ENCODE measurements around the gene CCDC85C.

DNA sequence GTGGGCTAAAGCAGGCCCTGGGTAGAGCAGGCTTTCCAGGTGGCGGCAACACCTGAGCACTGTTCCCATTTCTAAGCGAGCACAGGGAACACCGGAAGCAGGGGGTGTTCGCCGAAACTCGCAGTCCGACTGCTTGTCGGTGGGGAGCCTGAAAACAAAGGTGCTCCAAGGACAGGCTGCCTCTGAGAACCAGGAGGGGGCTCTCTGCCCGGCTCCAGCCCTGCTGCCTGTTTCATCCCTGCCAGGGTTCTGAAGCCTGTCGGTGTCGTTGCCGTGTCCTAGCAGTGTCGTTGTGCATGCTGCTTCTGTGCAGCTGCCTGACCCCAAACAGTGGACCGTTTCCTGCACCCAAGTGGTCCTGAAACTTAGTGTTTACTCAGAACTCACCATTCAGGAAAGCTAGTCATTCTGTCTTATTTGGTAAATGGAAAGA is 101.0 kb downstream of the CCDC85C start:
- TF ChIP-seq, protein P1, sequence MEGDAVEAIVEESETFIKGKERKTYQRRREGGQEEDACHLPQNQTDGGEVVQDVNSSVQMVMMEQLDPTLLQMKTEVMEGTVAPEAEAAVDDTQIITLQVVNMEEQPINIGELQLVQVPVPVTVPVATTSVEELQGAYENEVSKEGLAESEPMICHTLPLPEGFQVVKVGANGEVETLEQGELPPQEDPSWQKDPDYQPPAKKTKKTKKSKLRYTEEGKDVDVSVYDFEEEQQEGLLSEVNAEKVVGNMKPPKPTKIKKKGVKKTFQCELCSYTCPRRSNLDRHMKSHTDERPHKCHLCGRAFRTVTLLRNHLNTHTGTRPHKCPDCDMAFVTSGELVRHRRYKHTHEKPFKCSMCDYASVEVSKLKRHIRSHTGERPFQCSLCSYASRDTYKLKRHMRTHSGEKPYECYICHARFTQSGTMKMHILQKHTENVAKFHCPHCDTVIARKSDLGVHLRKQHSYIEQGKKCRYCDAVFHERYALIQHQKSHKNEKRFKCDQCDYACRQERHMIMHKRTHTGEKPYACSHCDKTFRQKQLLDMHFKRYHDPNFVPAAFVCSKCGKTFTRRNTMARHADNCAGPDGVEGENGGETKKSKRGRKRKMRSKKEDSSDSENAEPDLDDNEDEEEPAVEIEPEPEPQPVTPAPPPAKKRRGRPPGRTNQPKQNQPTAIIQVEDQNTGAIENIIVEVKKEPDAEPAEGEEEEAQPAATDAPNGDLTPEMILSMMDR (IDR thresholded peaks at IDR 0.05), result no peak
- TF ChIP-seq, protein P2, sequence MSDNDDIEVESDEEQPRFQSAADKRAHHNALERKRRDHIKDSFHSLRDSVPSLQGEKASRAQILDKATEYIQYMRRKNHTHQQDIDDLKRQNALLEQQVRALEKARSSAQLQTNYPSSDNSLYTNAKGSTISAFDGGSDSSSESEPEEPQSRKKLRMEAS (IDR thresholded peaks at IDR 0.05; ENCODE audit: low read depth), result no peak
- no peak for TF ChIP-seq POLR2AphosphoS5 (IDR thresholded peaks at IDR 0.05; ENCODE audit: low read depth, low read length)
- no peak for TF ChIP-seq TEAD4 (IDR thresholded peaks at IDR 0.05; ENCODE audit: borderline replicate concordance, insufficient read depth)
- no peak for TF ChIP-seq CHD2 (IDR thresholded peaks at IDR 0.05; ENCODE audit: low read length, partially characterized antibody)
- TF ChIP-seq TCF12 (IDR thresholded peaks at IDR 0.05), result no peak
- TF ChIP-seq NFIC (IDR thresholded peaks at IDR 0.05; ENCODE audit: borderline replicate concordance), result no peak
- no peak for TF ChIP-seq RAD21 (IDR thresholded peaks at IDR 0.05; ENCODE audit: low read length)
- TF ChIP-seq EP300 (IDR thresholded peaks at IDR 0.05; ENCODE audit: borderline replicate concordance in 1 of 2, low read depth in 1 of 2, low read length in 1 of 2), result no peak
- TF ChIP-seq, protein P3, sequence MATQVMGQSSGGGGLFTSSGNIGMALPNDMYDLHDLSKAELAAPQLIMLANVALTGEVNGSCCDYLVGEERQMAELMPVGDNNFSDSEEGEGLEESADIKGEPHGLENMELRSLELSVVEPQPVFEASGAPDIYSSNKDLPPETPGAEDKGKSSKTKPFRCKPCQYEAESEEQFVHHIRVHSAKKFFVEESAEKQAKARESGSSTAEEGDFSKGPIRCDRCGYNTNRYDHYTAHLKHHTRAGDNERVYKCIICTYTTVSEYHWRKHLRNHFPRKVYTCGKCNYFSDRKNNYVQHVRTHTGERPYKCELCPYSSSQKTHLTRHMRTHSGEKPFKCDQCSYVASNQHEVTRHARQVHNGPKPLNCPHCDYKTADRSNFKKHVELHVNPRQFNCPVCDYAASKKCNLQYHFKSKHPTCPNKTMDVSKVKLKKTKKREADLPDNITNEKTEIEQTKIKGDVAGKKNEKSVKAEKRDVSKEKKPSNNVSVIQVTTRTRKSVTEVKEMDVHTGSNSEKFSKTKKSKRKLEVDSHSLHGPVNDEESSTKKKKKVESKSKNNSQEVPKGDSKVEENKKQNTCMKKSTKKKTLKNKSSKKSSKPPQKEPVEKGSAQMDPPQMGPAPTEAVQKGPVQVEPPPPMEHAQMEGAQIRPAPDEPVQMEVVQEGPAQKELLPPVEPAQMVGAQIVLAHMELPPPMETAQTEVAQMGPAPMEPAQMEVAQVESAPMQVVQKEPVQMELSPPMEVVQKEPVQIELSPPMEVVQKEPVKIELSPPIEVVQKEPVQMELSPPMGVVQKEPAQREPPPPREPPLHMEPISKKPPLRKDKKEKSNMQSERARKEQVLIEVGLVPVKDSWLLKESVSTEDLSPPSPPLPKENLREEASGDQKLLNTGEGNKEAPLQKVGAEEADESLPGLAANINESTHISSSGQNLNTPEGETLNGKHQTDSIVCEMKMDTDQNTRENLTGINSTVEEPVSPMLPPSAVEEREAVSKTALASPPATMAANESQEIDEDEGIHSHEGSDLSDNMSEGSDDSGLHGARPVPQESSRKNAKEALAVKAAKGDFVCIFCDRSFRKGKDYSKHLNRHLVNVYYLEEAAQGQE (IDR thresholded peaks at IDR 0.05; ENCODE audit: low read depth, low read length), result no peak
- TF ChIP-seq RFX5 (IDR thresholded peaks at IDR 0.05; ENCODE audit: low read length), result no peak
- no peak for TF ChIP-seq GATA2 (CRISPR knock-in tag; IDR thresholded peaks at IDR 0.05)
- TF ChIP-seq EZH2phosphoT487 (IDR thresholded peaks at IDR 0.05; ENCODE audit: borderline replicate concordance, low read depth), result no peak
